Erythroblast (primary cell): Measurements from ENCODE around the gene ZIC1.

Source experiments
- GATA1 ChIP-seq: IDR thresholded peaks from 2 replicates; pipeline ENCODE4 v1.6.1; 2011; ENCODE audit warnings: low read depth, mild to moderate bottlenecking, control low read depth, low read length, moderate library complexity
- POLR2A ChIP-seq: IDR thresholded peaks from 2 replicates; pipeline ENCODE4 v1.6.1; 2011; ENCODE audit warnings: mild to moderate bottlenecking, low read length

DNA sequence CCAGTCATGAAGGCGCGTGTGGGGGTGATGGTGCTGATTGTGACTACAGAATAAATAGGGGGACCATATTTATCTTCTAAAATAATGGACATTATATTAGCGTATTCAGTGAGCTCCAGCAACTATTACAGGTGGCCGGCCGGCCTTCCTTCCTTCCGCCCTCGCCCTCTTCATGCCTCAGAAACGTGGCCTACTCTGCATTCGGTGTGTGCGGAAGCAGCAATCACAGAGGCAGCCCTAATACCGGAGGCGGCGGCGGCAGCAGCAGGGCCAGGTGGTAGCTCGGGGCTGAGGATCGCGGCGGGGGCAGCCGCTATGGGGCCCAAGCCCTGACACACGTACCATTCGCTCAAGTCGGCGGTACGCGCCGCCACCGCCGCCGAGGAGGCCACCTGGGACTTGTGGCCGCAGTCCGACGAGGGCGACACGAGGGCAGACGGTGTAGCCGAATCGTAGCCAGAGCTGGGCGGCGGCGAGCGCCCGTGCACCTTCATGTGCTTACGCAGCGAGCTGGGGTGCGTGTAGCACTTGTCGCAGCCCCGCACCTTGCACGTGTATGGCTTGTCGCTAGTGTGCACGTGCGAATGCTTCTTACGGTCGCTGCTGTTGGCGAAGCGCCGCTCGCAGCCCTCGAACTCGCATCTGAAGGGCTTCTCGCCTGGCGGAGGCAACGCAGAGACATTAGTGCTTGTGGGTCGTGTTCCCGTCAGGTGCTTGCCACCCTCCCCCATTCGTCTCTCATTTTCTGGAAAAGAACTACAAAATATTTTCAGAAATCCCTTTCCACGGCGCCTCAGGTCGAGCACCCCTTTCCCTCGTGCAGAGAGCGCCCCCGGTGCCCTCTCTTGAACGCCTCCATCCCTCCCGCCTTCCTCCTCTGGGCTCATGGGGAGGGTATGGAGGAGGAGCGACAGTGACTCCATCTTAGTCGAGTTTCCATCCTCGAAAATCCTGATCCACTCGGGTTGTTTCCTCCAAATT lies 18.3 kb upstream of the ZIC1 start:
- no peak for TF ChIP-seq POLR2A
- TF ChIP-seq GATA1: no peak
